ENCODE data around the gene PROZ. TPM values are rescaled to one million over a fixed set of nuclear protein-coding genes. Genes with fewer than 3 reads are reported as not detected.

Gene PROZ
- total and polyA plus RNA-seq, 9 of the 15 experiments (the other 6 are each of a cell fraction or from before 2014, with no cell fraction given), result not detected

DNA sequence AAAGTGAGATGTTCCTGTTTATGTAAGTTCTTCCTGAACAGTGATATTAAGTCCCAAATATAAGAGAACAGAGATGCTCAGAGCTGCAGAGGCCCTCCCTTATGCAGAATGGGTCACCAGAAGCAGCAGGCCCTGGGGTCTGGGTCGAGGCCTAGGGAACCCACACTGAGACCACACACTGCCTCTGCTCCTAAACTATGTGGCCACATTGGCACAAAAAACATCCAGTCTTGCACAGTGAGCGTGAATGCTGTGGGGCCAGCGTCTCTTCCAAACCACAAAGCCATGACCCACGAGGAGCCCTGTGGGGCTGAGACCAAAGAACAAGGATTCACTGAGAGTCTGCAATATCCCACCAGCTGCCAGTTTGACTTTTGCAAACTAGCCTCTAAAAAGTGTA lies 23.6 kb downstream of the PROZ start (continued):
- TF ChIP-seq, protein P1, sequence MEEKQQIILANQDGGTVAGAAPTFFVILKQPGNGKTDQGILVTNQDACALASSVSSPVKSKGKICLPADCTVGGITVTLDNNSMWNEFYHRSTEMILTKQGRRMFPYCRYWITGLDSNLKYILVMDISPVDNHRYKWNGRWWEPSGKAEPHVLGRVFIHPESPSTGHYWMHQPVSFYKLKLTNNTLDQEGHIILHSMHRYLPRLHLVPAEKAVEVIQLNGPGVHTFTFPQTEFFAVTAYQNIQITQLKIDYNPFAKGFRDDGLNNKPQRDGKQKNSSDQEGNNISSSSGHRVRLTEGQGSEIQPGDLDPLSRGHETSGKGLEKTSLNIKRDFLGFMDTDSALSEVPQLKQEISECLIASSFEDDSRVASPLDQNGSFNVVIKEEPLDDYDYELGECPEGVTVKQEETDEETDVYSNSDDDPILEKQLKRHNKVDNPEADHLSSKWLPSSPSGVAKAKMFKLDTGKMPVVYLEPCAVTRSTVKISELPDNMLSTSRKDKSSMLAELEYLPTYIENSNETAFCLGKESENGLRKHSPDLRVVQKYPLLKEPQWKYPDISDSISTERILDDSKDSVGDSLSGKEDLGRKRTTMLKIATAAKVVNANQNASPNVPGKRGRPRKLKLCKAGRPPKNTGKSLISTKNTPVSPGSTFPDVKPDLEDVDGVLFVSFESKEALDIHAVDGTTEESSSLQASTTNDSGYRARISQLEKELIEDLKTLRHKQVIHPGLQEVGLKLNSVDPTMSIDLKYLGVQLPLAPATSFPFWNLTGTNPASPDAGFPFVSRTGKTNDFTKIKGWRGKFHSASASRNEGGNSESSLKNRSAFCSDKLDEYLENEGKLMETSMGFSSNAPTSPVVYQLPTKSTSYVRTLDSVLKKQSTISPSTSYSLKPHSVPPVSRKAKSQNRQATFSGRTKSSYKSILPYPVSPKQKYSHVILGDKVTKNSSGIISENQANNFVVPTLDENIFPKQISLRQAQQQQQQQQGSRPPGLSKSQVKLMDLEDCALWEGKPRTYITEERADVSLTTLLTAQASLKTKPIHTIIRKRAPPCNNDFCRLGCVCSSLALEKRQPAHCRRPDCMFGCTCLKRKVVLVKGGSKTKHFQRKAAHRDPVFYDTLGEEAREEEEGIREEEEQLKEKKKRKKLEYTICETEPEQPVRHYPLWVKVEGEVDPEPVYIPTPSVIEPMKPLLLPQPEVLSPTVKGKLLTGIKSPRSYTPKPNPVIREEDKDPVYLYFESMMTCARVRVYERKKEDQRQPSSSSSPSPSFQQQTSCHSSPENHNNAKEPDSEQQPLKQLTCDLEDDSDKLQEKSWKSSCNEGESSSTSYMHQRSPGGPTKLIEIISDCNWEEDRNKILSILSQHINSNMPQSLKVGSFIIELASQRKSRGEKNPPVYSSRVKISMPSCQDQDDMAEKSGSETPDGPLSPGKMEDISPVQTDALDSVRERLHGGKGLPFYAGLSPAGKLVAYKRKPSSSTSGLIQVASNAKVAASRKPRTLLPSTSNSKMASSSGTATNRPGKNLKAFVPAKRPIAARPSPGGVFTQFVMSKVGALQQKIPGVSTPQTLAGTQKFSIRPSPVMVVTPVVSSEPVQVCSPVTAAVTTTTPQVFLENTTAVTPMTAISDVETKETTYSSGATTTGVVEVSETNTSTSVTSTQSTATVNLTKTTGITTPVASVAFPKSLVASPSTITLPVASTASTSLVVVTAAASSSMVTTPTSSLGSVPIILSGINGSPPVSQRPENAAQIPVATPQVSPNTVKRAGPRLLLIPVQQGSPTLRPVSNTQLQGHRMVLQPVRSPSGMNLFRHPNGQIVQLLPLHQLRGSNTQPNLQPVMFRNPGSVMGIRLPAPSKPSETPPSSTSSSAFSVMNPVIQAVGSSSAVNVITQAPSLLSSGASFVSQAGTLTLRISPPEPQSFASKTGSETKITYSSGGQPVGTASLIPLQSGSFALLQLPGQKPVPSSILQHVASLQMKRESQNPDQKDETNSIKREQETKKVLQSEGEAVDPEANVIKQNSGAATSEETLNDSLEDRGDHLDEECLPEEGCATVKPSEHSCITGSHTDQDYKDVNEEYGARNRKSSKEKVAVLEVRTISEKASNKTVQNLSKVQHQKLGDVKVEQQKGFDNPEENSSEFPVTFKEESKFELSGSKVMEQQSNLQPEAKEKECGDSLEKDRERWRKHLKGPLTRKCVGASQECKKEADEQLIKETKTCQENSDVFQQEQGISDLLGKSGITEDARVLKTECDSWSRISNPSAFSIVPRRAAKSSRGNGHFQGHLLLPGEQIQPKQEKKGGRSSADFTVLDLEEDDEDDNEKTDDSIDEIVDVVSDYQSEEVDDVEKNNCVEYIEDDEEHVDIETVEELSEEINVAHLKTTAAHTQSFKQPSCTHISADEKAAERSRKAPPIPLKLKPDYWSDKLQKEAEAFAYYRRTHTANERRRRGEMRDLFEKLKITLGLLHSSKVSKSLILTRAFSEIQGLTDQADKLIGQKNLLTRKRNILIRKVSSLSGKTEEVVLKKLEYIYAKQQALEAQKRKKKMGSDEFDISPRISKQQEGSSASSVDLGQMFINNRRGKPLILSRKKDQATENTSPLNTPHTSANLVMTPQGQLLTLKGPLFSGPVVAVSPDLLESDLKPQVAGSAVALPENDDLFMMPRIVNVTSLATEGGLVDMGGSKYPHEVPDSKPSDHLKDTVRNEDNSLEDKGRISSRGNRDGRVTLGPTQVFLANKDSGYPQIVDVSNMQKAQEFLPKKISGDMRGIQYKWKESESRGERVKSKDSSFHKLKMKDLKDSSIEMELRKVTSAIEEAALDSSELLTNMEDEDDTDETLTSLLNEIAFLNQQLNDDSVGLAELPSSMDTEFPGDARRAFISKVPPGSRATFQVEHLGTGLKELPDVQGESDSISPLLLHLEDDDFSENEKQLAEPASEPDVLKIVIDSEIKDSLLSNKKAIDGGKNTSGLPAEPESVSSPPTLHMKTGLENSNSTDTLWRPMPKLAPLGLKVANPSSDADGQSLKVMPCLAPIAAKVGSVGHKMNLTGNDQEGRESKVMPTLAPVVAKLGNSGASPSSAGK (IDR thresholded peaks at IDR 0.05), result no peak
- TF ChIP-seq, protein P2, sequence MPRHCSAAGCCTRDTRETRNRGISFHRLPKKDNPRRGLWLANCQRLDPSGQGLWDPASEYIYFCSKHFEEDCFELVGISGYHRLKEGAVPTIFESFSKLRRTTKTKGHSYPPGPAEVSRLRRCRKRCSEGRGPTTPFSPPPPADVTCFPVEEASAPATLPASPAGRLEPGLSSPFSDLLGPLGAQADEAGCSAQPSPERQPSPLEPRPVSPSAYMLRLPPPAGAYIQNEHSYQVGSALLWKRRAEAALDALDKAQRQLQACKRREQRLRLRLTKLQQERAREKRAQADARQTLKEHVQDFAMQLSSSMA (CRISPR knock-in tag; IDR thresholded peaks at IDR 0.05), result no peak
- TF ChIP-seq, protein P3, sequence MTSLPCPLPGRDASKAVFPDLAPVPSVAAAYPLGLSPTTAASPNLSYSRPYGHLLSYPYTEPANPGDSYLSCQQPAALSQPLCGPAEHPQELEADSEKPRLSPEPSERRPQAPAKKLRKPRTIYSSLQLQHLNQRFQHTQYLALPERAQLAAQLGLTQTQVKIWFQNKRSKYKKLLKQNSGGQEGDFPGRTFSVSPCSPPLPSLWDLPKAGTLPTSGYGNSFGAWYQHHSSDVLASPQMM (CRISPR knock-in tag; IDR thresholded peaks at IDR 0.05), result no peak
- TF ChIP-seq, protein P4, sequence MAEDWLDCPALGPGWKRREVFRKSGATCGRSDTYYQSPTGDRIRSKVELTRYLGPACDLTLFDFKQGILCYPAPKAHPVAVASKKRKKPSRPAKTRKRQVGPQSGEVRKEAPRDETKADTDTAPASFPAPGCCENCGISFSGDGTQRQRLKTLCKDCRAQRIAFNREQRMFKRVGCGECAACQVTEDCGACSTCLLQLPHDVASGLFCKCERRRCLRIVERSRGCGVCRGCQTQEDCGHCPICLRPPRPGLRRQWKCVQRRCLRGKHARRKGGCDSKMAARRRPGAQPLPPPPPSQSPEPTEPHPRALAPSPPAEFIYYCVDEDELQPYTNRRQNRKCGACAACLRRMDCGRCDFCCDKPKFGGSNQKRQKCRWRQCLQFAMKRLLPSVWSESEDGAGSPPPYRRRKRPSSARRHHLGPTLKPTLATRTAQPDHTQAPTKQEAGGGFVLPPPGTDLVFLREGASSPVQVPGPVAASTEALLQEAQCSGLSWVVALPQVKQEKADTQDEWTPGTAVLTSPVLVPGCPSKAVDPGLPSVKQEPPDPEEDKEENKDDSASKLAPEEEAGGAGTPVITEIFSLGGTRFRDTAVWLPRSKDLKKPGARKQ (CRISPR knock-in tag; IDR thresholded peaks at IDR 0.05), result no peak
- TF ChIP-seq TAF7 (tag; IDR thresholded peaks at IDR 0.05), result no peak
- no peak for TF ChIP-seq GATAD2A (IDR thresholded peaks at IDR 0.05)
- TF ChIP-seq POLR2B (IDR thresholded peaks at IDR 0.05; ENCODE audit: low read depth, partially characterized antibody), result no peak

Measured in K562 (cell line).